Rectal smooth muscle tissue (tissue), 1 donor: ENCODE results near the gene BICC1.

Experiments used
- H3K27ac ChIP-seq: one replicate; pipeline ENCODE4 v1.7.0; 2013; ENCODE audit warnings: low read depth, low read length, inconsistent platforms
- H3K27me3 ChIP-seq: one replicate; pipeline ENCODE4 v1.7.0; 2013; ENCODE audit warnings: low read length; ENCODE audit not compliant: control insufficient read depth, insufficient read depth
- H3K36me3 ChIP-seq: one replicate; pipeline ENCODE4 v1.7.0; 2013; ENCODE audit warnings: low read length; ENCODE audit not compliant: control insufficient read depth, insufficient read depth
- H3K4me1 ChIP-seq: one replicate; pipeline ENCODE4 v1.7.0; 2013; ENCODE audit warnings: low read length; ENCODE audit not compliant: control insufficient read depth, insufficient read depth
- H3K4me3 ChIP-seq: one replicate; pipeline ENCODE4 v1.7.0; 2013; ENCODE audit warnings: low read length
- H3K9ac ChIP-seq: one replicate; pipeline ENCODE4 v1.7.0; 2013; ENCODE audit warnings: low read length

Gene BICC1

GRCh38 chr10:58576751-58577436 is 64.2 kb downstream of the BICC1 start:
- Histone ChIP-seq H3K9ac (no peak overlapping the region), H3K27me3 (no peaks in the 10 kb centered on the region), H3K4me1 (no peaks in the 10 kb centered on the region), H3K27ac (peak overlapping the region; percentile 61), H3K4me3 (no peak overlapping the region), H3K36me3 (no peaks in the 10 kb centered on the region)

GRCh38 chr10:58577437-58577777 is 64.7 kb downstream of the BICC1 start:
- H3K36me3 ChIP-seq: no peaks in the 10 kb centered on the region
- H3K4me3 ChIP-seq: no peak overlapping the region
- peak overlapping the region; percentile 61 for H3K27ac ChIP-seq
- H3K9ac ChIP-seq: no peak overlapping the region
- no peaks in the 10 kb centered on the region for H3K4me1 ChIP-seq
- no peaks in the 10 kb centered on the region for H3K27me3 ChIP-seq

GRCh38 chr10:58578366-58578765 is 65.7 kb downstream of the BICC1 start:
- no peaks in the 10 kb centered on the region for H3K4me1 ChIP-seq
- no peaks in the 10 kb centered on the region for H3K36me3 ChIP-seq
- H3K9ac ChIP-seq: no peak overlapping the region
- no peak overlapping the region for H3K27ac ChIP-seq
- H3K27me3 ChIP-seq: no peaks in the 10 kb centered on the region
- no peak overlapping the region for H3K4me3 ChIP-seq

DNA sequence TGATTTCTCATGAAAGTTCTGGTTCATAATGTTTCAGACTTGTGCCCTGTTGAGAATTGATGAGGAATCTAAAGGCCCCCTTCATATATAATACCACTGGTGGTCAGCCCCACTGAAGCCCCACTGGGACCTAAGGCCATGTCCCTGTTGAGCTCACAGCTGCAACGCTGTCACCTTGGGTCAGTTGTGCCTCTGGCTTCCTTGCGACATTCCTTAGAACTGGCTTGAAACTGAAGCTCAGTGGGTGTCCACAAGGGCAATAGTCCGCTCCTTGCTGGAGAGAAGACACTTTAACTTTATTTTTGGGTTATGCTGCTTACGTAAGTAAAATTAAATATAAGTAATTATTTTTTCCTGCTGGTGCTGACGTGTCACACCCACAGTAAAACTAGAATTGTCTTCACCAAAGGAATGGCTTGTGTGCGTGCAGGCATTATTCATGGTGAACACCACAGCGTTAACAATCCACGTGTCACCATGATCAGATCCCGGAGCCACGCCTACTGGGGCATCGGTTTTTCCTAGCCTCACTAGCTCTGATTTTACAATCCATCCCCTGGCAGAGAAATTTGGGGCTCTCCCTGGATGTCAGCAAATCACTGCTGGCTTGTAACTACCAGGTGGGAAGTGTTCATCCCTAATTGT is 66.5 kb downstream of the BICC1 start:
- H3K9ac ChIP-seq: no peak overlapping the region
- no peak overlapping the region for H3K27ac ChIP-seq
- H3K4me3 ChIP-seq: no peak overlapping the region
- H3K36me3 ChIP-seq: no peaks in the 10 kb centered on the region
- H3K27me3 ChIP-seq: no peaks in the 10 kb centered on the region
- H3K4me1 ChIP-seq: no peaks in the 10 kb centered on the region

DNA sequence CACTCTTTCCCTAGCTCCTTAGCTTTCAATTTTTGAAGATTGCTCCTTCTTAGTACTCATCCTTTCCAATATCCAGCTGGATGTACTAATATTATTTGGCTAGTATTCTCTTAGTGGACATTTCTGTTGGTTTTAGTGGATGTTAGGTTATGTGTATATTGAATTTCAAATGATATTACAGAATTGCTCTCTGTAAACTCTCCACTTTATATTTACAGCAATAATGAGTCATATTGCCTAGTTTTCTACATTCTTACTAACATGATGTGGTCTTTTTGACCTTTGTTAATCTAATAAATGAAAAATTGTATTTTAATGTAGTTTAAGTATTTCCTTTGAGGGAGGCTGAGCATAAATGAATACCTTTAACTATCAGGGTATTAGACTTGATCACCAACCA is 69.4 kb downstream of the BICC1 start:
- no peak overlapping the region for H3K9ac ChIP-seq
- no peaks in the 10 kb centered on the region for H3K36me3 ChIP-seq
- H3K27me3 ChIP-seq: no peaks in the 10 kb centered on the region
- no peak overlapping the region for H3K27ac ChIP-seq
- no peak overlapping the region for H3K4me3 ChIP-seq
- no peaks in the 10 kb centered on the region for H3K4me1 ChIP-seq

DNA sequence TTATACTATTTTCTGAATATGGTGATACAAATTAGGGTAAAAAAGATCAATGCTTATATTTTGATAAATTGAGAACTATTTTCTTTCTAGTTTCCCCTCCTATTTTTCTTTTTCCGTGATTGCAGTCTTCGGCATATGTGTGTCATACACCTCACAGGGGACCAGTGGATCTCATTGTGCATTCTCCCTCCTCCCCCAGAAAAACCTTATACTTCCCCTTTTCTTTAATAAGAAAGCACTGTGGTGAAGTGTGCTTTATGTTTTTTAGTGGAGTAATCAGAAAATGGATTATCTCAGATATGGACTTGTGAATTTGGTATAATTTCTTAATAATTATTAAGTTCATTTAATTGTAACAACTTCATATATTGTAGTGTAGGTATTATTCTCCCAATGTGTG is 72.8 kb downstream of the BICC1 start:
- Histone ChIP-seq H3K27me3 (peaks cover 3% of the 10 kb centered on the region), H3K27ac (no peak overlapping the region), H3K4me3 (no peak overlapping the region), H3K9ac (no peak overlapping the region), H3K36me3 (no peaks in the 10 kb centered on the region), H3K4me1 (no peaks in the 10 kb centered on the region)

DNA sequence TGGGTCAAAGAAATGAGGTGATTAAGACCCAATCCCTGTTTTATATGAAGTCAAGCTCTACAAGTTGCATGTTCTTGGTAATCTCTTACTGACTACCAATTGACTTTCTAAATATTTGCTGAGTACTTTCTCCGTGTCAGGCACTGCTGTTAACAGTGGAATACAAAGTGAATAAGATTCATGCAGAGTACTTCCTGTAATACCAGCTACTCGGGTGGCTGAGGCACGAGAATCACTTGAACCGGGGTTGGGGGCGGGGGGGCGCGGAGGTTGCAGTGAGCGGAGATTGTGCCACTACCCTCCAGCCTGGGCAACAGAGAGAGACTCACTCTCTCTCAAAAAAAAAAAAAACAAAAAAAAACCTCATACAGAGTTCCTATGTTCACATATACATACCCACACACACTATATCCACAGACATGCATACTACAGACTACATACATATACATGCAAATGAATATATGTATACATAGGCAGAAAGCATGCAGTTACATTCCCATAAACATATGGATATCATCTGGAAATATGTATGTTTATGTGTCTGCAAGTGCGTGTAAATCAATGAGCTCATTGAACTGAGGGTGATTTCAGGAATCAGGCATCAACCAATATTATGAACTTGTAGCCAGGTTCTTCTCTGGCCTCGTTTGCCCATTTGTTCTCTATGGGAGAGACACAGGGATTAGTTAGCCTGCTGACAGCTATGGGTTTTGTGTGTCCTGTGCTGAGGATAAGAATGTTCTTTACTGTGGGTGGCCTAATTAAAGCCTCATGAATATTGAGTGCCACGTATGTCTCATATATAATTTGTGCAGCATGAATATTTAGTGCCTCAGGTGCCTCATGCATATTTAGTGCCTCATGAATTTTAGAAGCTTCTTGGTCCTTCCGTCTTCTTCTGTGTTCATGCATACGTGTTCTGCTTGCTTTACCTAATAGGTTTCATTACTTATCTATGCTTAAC is 73.9 kb downstream of the BICC1 start:
- H3K27ac ChIP-seq: no peak overlapping the region
- no peak overlapping the region for H3K4me3 ChIP-seq
- no peaks in the 10 kb centered on the region for H3K36me3 ChIP-seq
- peaks cover 3% of the 10 kb centered on the region for H3K27me3 ChIP-seq
- no peak overlapping the region for H3K9ac ChIP-seq
- no peaks in the 10 kb centered on the region for H3K4me1 ChIP-seq

DNA sequence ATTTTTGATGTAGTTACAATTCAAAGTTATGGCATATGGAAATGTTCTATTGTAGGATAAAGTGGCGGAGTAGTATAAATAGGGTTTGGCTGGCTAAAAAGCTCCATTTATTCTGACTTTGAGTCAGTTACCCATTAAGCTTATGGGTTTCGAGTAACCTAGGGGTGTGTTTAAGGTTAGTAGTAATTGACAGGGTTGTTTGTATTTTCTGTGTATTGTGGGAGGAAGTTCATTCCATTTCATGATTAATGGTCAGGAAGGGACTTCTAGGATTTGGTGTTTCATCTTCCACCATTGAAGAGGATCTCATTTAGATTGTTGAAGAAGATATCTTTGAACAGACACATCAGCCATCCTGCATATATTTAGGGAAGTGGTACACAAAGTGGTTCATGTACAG is 75.0 kb downstream of the BICC1 start:
- H3K27ac ChIP-seq: no peak overlapping the region
- H3K9ac ChIP-seq: no peak overlapping the region
- H3K27me3 ChIP-seq: peaks cover 3% of the 10 kb centered on the region
- no peaks in the 10 kb centered on the region for H3K4me1 ChIP-seq
- no peaks in the 10 kb centered on the region for H3K36me3 ChIP-seq
- no peak overlapping the region for H3K4me3 ChIP-seq

GRCh38 chr10:58588673-58589265 is 76.1 kb downstream of the BICC1 start:
- Histone ChIP-seq H3K4me3 (no peak overlapping the region), H3K27ac (no peak overlapping the region), H3K4me1 (no peaks in the 10 kb centered on the region), H3K36me3 (no peaks in the 10 kb centered on the region), H3K27me3 (peaks cover 3% of the 10 kb centered on the region), H3K9ac (no peak overlapping the region)

GRCh38 chr10:58590152-58590840 is 77.6 kb downstream of the BICC1 start:
- no peak overlapping the region for H3K9ac ChIP-seq
- H3K27ac ChIP-seq: no peak overlapping the region
- H3K4me1 ChIP-seq: no peaks in the 10 kb centered on the region
- H3K27me3 ChIP-seq: peaks cover 3% of the 10 kb centered on the region
- H3K36me3 ChIP-seq: no peaks in the 10 kb centered on the region
- H3K4me3 ChIP-seq: no peak overlapping the region

DNA sequence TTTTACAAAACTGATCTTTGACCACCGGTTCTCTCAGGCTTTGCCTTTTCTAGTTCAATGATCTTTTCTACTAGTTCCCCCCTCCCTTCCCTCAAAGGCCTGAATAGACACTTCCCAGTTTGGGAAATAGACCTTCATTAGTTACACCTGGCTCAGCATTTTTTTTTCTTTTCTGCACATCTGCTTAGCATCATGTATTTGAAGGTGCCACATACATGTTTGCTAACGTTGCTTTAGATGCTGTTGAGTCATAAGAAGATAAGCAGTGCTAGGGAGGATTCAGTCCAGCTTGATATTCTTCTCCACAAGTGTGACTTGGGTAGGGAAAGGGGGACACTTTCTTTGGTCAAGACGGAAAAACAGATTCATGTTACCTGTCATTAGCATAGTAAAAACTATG is 78.3 kb downstream of the BICC1 start:
- Histone ChIP-seq H3K27ac (no peak overlapping the region), H3K9ac (no peak overlapping the region), H3K36me3 (no peaks in the 10 kb centered on the region), H3K27me3 (peaks cover 3% of the 10 kb centered on the region), H3K4me3 (no peak overlapping the region), H3K4me1 (no peaks in the 10 kb centered on the region)

DNA sequence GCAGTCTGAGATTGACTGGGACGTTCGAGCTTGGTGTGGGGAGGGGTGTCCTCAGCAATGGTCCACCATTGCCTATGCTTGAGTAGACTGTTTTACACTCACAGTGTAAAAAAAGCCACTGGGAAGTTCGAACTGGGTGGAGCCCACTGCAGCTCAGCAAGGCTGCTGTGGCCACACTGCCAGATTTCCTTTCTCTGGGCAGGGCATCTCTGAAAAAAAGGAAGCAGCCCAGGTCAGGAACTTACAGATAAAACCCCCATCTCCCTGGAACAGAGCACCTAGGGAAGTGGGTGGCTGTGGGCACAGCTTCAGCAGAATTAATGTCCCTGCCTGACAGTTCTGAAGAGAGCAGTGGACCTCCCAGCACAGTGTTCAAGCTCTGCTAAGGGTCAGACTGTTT is 80.3 kb downstream of the BICC1 start:
- no peaks in the 10 kb centered on the region for H3K36me3 ChIP-seq
- H3K4me1 ChIP-seq: no peaks in the 10 kb centered on the region
- no peak overlapping the region for H3K4me3 ChIP-seq
- no peak overlapping the region for H3K27ac ChIP-seq
- no peak overlapping the region for H3K9ac ChIP-seq
- H3K27me3 ChIP-seq: peaks cover 3% of the 10 kb centered on the region
